CD14-positive monocyte (primary cell): ENCODE results near the gene MFAP3. TPM values are rescaled to one million over a fixed set of nuclear protein-coding genes. Genes with fewer than 3 reads are reported as not detected.

Source experiments
- DNase-seq, 3 donors: peaks; one replicate each; pipeline ENCODE4 v3.0.0-alpha.2; 2011 to 2022
- H2AFZ ChIP-seq: 2 replicates; pipeline ENCODE4 v1.6.0; 2012; ENCODE audit warnings: mild to moderate bottlenecking, low read depth, low read length, inconsistent platforms; ENCODE audit not compliant: insufficient read depth, poor library complexity, severe bottlenecking
- H3K27ac ChIP-seq, 2 donors: 1 replicate in 1 of 2; 2 replicates in 1 of 2; pipeline ENCODE4 v1.5.1; 2012 to 2013; ENCODE audit warnings: low read length in 2 of 2, control low read depth in 1 of 2, inconsistent platforms in 1 of 2, low read depth in 1 of 2, mild to moderate bottlenecking in 1 of 2
- H3K27me3 ChIP-seq, 2 donors: one replicate each; pipeline versions ENCODE4 v1.6.0 to v1.6.1; 2011 to 2013; ENCODE audit warnings: low read length in 2 of 2; ENCODE audit not compliant: control insufficient read depth in 2 of 2, insufficient read depth in 2 of 2
- H3K36me3 ChIP-seq, 2 donors: replicated peaks in 1 of 2; 1 replicate in 1 of 2; 2 replicates in 1 of 2; pipeline versions ENCODE4 v1.5.1 to v1.6.1; 2012 to 2013; ENCODE audit warnings: low read length in 2 of 2, control low read depth in 1 of 2, inconsistent platforms in 1 of 2, mild to moderate bottlenecking in 1 of 2; ENCODE audit not compliant: insufficient read depth in 2 of 2, control insufficient read depth in 1 of 2
- H3K4me1 ChIP-seq, 2 donors: 1 replicate in 1 of 2; 2 replicates in 1 of 2; pipeline versions ENCODE4 v1.5.1 to v1.6.1; 2012 to 2013; ENCODE audit warnings: low read length in 2 of 2, control low read depth in 1 of 2, inconsistent platforms in 1 of 2, mild to moderate bottlenecking in 1 of 2, moderate library complexity in 1 of 2; ENCODE audit not compliant: insufficient read depth in 2 of 2, control insufficient read depth in 1 of 2
- H3K4me2 ChIP-seq: replicated peaks from 2 replicates; pipeline ENCODE3; 2012; ENCODE audit warnings: low read length, moderate library complexity, mild to moderate bottlenecking; ENCODE audit not compliant: poor library complexity, severe bottlenecking; ENCODE audit errors: extremely low read depth
- H3K4me3 ChIP-seq, 3 experiments: fragments of 200-600 bp in 1 of 3; sonication (generic) in 1 of 3; replicated peaks in 1 of 3; 1 replicate in 2 of 3; 2 replicates in 1 of 3; pipeline ENCODE4 v1.5.1; 2011 to 2013; ENCODE audit warnings: low read length in 3 of 3, mild to moderate bottlenecking in 3 of 3, control low read depth in 2 of 3, low read depth in 2 of 3, inconsistent platforms in 1 of 3, moderate library complexity in 1 of 3
- H3K79me2 ChIP-seq: 2 replicates; pipeline ENCODE4 v1.6.0; 2012; ENCODE audit warnings: mild to moderate bottlenecking, control low read depth, inconsistent platforms, low read length, moderate library complexity; ENCODE audit not compliant: insufficient read depth
- H3K9ac ChIP-seq: 2 replicates; pipeline ENCODE4 v1.6.0; 2017; ENCODE audit warnings: low read length, mild to moderate bottlenecking; ENCODE audit not compliant: insufficient read depth, poor library complexity, severe bottlenecking
- H3K9me3 ChIP-seq, 2 donors: replicated peaks in 1 of 2; 1 replicate in 1 of 2; 2 replicates in 1 of 2; pipeline versions ENCODE4 v1.5.1 to v1.6.1; 2012 to 2013; ENCODE audit warnings: low read length in 2 of 2, control low read depth in 1 of 2; ENCODE audit not compliant: control insufficient read depth in 1 of 2, insufficient read depth in 1 of 2
- H4K20me1 ChIP-seq: 2 replicates; pipeline ENCODE4 v1.6.0; 2012; ENCODE audit warnings: mild to moderate bottlenecking, low read length, control low read depth, moderate library complexity; ENCODE audit not compliant: insufficient read depth
- H3K27ac Mint-ChIP-seq, 7 donors: one replicate each; pipeline ENCODE4 v1.8.0; 2020; ENCODE audit warnings: mild to moderate bottlenecking in 7 of 7, mixed read lengths in 7 of 7, moderate library complexity in 6 of 7, inconsistent platforms in 2 of 7
- H3K27me3 Mint-ChIP-seq, 3 donors: one replicate each; pipeline ENCODE4 v1.8.0; 2021 to 2022; ENCODE audit warnings: low read depth in 3 of 3, mild to moderate bottlenecking in 3 of 3, mixed read lengths in 3 of 3, moderate library complexity in 3 of 3, inconsistent platforms in 1 of 3
- H3K36me3 Mint-ChIP-seq, 2 donors: one replicate each; pipeline ENCODE4 v1.8.0; 2020; ENCODE audit warnings: mixed read lengths in 2 of 2, inconsistent platforms in 1 of 2, mild to moderate bottlenecking in 1 of 2
- H3K4me1 Mint-ChIP-seq: one replicate; pipeline ENCODE4 v1.8.0; 2020; ENCODE audit warnings: mild to moderate bottlenecking, mixed read lengths
- H3K4me3 Mint-ChIP-seq, 2 donors: one replicate each; pipeline ENCODE4 v1.8.0; 2020; ENCODE audit warnings: mild to moderate bottlenecking in 2 of 2, mixed read lengths in 2 of 2, moderate library complexity in 1 of 2
- H3K9me3 Mint-ChIP-seq, 7 donors: one replicate each; pipeline ENCODE4 v1.8.0; 2020 to 2022; ENCODE audit warnings: mixed read lengths in 7 of 7, mild to moderate bottlenecking in 6 of 7, moderate library complexity in 6 of 7, inconsistent platforms in 2 of 7
- CTCF ChIP-seq: fragments of 200-600 bp; IDR thresholded peaks from one replicate; pipeline ENCODE4 v1.8.0; 2022; ENCODE audit warnings: antibody characterized with exemption, mild to moderate bottlenecking
- WGBS: methylation state at CpG from one replicate; pipeline ENCODE4 v1.1.5; 2013; ENCODE audit warnings: missing lambda C conversion rate; ENCODE audit not compliant: insufficient coverage; 5-methylcytosine and 5-hydroxymethylcytosine counted together
- intact Hi-C, 2 donors: fragments of 100-400 bp; cut with micrococcal nuclease; formaldehyde crosslinking; loops; one replicate each; pipeline versions ENCODE4 v1.15.0 to v1.15.1; 2023
- polyA plus RNA-seq, 3 donors: library from polyadenylated mRNA; depleted of rRNA in 1 of 3; unstranded in 2 of 3; stranded (reverse) in 1 of 3; fragments of 300-500 nt in 2 of 3; fragments of >200 nt in 1 of 3; fragmentation: Illumina TruSeq in 2 of 3; gene quantifications; 1 replicate in 2 of 3; 2 replicates in 1 of 3; pipeline ENCODE4 v1.2.3, GENCODE V29; 2012 to 2021

Gene MFAP3
- polyA plus RNA-seq, 3 donors = 7.4 to 13.1 (median 8.6) TPM

DNA sequence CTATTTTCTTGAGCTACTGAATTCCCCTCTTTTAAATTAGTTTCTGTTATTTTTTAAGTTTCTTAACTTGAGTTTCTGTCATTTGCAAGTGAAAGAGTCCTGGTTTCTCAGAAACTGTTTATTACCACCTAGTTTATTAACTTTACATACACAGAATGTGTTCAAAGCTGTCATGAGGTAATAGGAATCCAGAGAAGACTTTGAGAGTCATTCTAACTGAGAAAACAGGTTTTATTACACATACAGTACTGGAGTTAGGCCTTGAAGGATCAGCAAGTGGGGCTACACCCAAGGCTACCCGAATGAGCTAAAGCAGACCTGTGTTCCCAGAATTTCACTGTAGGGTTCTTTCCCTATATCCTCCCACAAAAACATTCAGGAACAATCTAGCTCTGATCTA, 33.1 kb upstream of the MFAP3 start:
- Mint-ChIP-seq H3K4me1 (no peaks in the 10 kb centered on the region), H3K9me3 (no peaks in the 10 kb centered on the region), H3K36me3 (peaks cover 41 to 42% of the 10 kb centered on the region in 2 donors), H3K27ac (no peak overlapping the region), H3K4me3 (no peak overlapping the region), H3K27me3 (no peaks in the 10 kb centered on the region)
- Histone ChIP-seq H3K36me3 (peaks cover 6 to 44% of the 10 kb centered on the region in 2 donors), H3K9me3 (no peaks in the 10 kb centered on the region), H3K4me2 (no peak overlapping the region), H4K20me1 (no peaks in the 10 kb centered on the region), H3K27me3 (no peaks in the 10 kb centered on the region), H3K9ac (no peak overlapping the region), H3K79me2 (no peaks in the 10 kb centered on the region), H2AFZ (no peak overlapping the region), H3K4me3 (no peak overlapping the region), H3K4me1 (no peaks in the 10 kb centered on the region), H3K27ac (no peak overlapping the region)
- WGBS = 100% methylated on average over 1 of the region's 1 CpG
- intact Hi-C loops = no loop called here
- no peak for TF ChIP-seq CTCF
- no peak for DNase-seq

DNA sequence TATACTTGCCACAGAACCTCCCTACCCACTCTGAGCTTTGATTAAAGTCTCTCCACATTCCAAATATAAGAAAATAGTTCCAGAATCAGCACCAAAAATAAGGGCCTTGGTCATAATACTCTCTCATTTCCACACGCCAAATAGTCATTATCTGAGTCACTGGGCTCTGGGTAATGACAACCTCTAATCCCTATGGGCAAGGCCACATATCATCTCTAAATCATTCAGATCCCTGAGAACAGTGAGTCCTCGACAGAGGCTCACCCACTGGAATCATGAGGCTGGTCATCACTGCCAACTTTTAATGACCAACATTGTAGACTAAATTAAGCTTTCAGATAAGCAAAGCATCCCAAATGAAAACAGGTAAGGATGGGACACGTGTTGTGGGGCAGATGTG, 28.1 kb upstream of the MFAP3 start:
- no peak for TF ChIP-seq CTCF
- no peaks in the 10 kb centered on the region for H3K27me3 ChIP-seq
- no peak overlapping the region for H3K9ac ChIP-seq
- H3K4me1 ChIP-seq = no peaks in the 10 kb centered on the region
- no peaks in the 10 kb centered on the region for H3K9me3 ChIP-seq
- no peak overlapping the region for H3K4me3 ChIP-seq
- no peaks in the 10 kb centered on the region for H3K79me2 ChIP-seq
- H3K27ac ChIP-seq = no peak overlapping the region
- Mint-ChIP-seq H3K27me3 (peaks cover 0 to 2% (median 0%) of the 10 kb centered on the region in 3 donors), H3K27ac (peak overlapping the region in 2 of 7 donors; percentile 10 to 42), H3K9me3 (peaks cover 0 to 3% (median 0%) of the 10 kb centered on the region in 7 donors), H3K4me3 (no peak overlapping the region), H3K36me3 (peaks cover 44 to 49% of the 10 kb centered on the region in 2 donors), H3K4me1 (no peaks in the 10 kb centered on the region)
- H4K20me1 ChIP-seq = no peaks in the 10 kb centered on the region
- no peak overlapping the region for H3K4me2 ChIP-seq
- no peak for DNase-seq
- no peak overlapping the region for H2AFZ ChIP-seq
- intact Hi-C loops = no loop called here
- peaks cover 6 to 48% of the 10 kb centered on the region in 2 donors for H3K36me3 ChIP-seq
- WGBS = 85% methylated on average over 2 of the region's 3 CpGs
